Endothelial cell of umbilical vein (primary cell): ENCODE results near the gene MSH3.

Experiments
- EZH2 ChIP-seq: IDR thresholded peaks from 2 replicates; pipeline ENCODE4 v1.6.1; 2012; ENCODE audit warnings: borderline replicate concordance, low read depth, mild to moderate bottlenecking, moderate library complexity, low read length, inconsistent platforms; ENCODE audit not compliant: severe bottlenecking
- JUN ChIP-seq: IDR thresholded peaks from 2 replicates; pipeline ENCODE4 v1.6.1; 2011; ENCODE audit warnings: borderline replicate concordance, low read depth; ENCODE audit not compliant: insufficient read length, insufficient read depth
- POLR2A ChIP-seq: IDR thresholded peaks from 2 replicates; pipeline ENCODE4 v1.6.1; 2012; ENCODE audit warnings: low read depth, mild to moderate bottlenecking, control low read depth, low read length
- POLR2AphosphoS5 ChIP-seq: IDR thresholded peaks from 2 replicates; pipeline ENCODE4 v1.6.1; 2012; ENCODE audit warnings: low read depth, mild to moderate bottlenecking, control low read depth, low read length, moderate library complexity; ENCODE audit not compliant: insufficient read depth
- TF ChIP-seq, protein P1 (sequence below), 2 donors: IDR thresholded peaks; 1 replicate in 1 of 2; 2 replicates in 1 of 2; pipeline ENCODE4 v1.5.1; 2011; ENCODE audit warnings: low read length in 2 of 2, mild to moderate bottlenecking in 2 of 2, moderate library complexity in 2 of 2, control low read depth in 1 of 2, inconsistent platforms in 1 of 2, low read depth in 1 of 2; ENCODE audit not compliant: insufficient read depth in 1 of 2; ENCODE audit errors: extremely low read depth in 1 of 2

DNA sequence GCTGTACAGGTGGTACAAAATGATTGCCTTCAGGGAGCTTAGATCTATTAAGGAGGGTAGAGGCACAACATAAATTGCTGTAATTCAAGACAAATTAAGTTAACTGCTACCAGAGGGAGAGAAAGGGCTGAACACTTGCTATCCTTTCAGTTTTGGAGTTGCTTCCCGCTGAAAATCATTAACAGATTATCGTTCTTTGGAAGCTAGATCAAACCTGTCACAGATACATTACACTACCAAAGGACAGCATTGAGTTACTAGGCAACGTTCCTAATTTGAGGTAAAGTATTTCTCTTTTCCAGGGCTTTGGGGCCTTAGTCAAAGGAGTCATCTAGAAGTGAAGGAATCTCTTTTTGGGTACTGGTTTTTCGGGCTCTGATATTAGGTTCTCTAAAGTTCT lies 85.0 kb downstream of the MSH3 start:
- TF ChIP-seq, protein P1, sequence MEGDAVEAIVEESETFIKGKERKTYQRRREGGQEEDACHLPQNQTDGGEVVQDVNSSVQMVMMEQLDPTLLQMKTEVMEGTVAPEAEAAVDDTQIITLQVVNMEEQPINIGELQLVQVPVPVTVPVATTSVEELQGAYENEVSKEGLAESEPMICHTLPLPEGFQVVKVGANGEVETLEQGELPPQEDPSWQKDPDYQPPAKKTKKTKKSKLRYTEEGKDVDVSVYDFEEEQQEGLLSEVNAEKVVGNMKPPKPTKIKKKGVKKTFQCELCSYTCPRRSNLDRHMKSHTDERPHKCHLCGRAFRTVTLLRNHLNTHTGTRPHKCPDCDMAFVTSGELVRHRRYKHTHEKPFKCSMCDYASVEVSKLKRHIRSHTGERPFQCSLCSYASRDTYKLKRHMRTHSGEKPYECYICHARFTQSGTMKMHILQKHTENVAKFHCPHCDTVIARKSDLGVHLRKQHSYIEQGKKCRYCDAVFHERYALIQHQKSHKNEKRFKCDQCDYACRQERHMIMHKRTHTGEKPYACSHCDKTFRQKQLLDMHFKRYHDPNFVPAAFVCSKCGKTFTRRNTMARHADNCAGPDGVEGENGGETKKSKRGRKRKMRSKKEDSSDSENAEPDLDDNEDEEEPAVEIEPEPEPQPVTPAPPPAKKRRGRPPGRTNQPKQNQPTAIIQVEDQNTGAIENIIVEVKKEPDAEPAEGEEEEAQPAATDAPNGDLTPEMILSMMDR (IDR thresholded peaks at IDR 0.05; ENCODE audit: extremely low read depth in 1 of 2, insufficient read depth in 1 of 2, low read depth in 1 of 2, low read length in 2 of 2): no peak
- TF ChIP-seq EZH2: no peak
- TF ChIP-seq POLR2AphosphoS5: no peak
- no peak for TF ChIP-seq JUN
- TF ChIP-seq POLR2A: no peak
